ENCODE results near the gene CCDC97. TPM values are rescaled to one million over a fixed set of nuclear protein-coding genes. Genes with fewer than 3 reads are reported as not detected.

Gene CCDC97
- total and polyA plus RNA-seq, 11 donors, result 10.0 to 22.2 (median 14.2) TPM

DNA sequence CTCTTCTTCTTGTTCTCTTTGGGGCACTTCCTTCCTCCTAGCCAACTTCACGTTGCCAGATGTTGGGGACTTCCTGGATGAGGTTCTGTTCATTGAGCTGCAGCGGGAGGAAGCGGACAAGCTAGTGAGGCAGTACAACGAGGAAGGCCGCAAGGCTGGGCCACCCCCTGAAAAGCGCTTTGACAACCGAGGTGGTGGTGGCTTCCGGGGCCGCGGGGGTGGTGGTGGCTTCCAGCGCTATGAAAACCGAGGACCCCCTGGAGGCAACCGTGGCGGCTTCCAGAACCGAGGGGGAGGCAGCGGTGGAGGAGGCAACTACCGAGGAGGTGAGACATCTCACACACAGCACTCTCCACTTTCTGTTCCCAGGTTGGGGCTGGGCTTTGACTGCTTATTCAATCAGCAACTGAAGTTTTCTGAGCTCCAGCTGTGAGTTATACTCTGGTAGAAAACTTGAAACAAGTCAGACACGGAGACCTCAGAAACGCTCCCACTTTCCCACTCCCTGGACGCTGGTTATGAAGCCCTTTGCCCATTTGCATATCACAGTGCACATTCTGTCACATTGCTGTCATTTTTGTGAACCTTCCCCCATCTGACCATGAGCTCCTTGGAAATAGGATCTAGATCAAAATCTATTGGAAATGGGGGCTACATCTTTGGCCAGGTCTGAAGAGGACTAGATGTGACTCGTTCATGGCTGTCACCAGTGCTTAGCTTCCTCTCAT lies 7.2 kb upstream of the CCDC97 start:
- DNase-seq, result no peak
- Histone ChIP-seq H3K9me3 (no peaks in the 10 kb centered on the region), H3K27ac (peak overlapping the region in 6 of 12 donors; percentile 7 to 89 (median 35)), H3K4me3 (peak overlapping the region in 1 of 12 donors; percentile 25), H3K4me1 (peaks cover 6 to 89% (median 41%) of the 10 kb centered on the region in 12 donors), H3K27me3 (no peaks in the 10 kb centered on the region), H3K36me3 (peaks cover 2 to 92% (median 80%) of the 10 kb centered on the region in 9 donors)
- ATAC-seq, result no peak
- intact Hi-C loops (cut with DNase I), result loop anchor here in 3 of 10 donors (10.0 kb wide), 3 partner anchors 132 to 262 kb away; partner anchors contain the start of gene DMAC2 (in 1 of the 3)
- no peak for TF ChIP-seq POLR2A (IDR thresholded peaks at IDR 0.05)
- TF ChIP-seq CTCF (IDR thresholded peaks at IDR 0.05), result no peak
- WGBS, 4 donors, result 63 to 76% (median 72%) methylated on average over 21 of the region's 21 CpGs

GRCh38 chr19:41303954-41304353 lies 6.0 kb upstream of the CCDC97 start:
- Histone ChIP-seq H3K27ac (peak overlapping the region in 5 of 12 donors; percentile 23 to 98 (median 27)), H3K4me1 (peaks cover 8 to 89% (median 40%) of the 10 kb centered on the region in 12 donors), H3K9me3 (no peaks in the 10 kb centered on the region), H3K36me3 (peaks cover 2 to 90% (median 77%) of the 10 kb centered on the region in 9 donors), H3K27me3 (no peaks in the 10 kb centered on the region), H3K4me3 (peak overlapping the region in 1 of 12 donors; percentile 23)
- TF ChIP-seq CTCF (IDR thresholded peaks at IDR 0.05) (no peak), POLR2A (IDR thresholded peaks at IDR 0.05) (no peak)
- ATAC-seq (no peak), DNase-seq (no peak)
- 91 to 96% (median 93%) methylated on average over 11 to 14 of the region's 14 CpGs for WGBS, 4 donors
- intact Hi-C loops (cut with DNase I), result loop anchor here in 3 of 10 donors (10.0 kb wide), 3 partner anchors 131 to 261 kb away; partner anchors contain the start of gene DMAC2 (in 1 of the 3)

GRCh38 chr19:41304706-41305483 lies 5.1 kb upstream of the CCDC97 start:
- no peaks in the 10 kb centered on the region for H3K9me3 ChIP-seq
- no peak overlapping the region for H3K4me3 ChIP-seq
- WGBS, 4 donors, result 64 to 71% (median 67%) methylated on average over 4 of the region's 4 CpGs
- H3K36me3 ChIP-seq, result peaks cover 2 to 82% (median 75%) of the 10 kb centered on the region in 9 donors
- DNase-seq (no peak), ATAC-seq (no peak)
- peak overlapping the region in 8 of 12 donors; percentile 8 to 98 (median 26) for H3K27ac ChIP-seq
- intact Hi-C loops (cut with DNase I), result loop anchor here in 7 of 10 donors (5.0 to 10.0 kb wide), 9 partner anchors 38 to 328 kb away; partner anchors contain the start of genes DMAC2 (in 2 of the 7) and TGFB1 (in 1 of the 7)
- no peaks in the 10 kb centered on the region for H3K27me3 ChIP-seq
- peaks cover 3 to 87% (median 36%) of the 10 kb centered on the region in 12 donors for H3K4me1 ChIP-seq
- no peak for TF ChIP-seq POLR2A (IDR thresholded peaks at IDR 0.05)
- no peak for TF ChIP-seq CTCF (IDR thresholded peaks at IDR 0.05)

Data from heart left ventricle (tissue), 16 donors.